Activated CD8-positive, alpha-beta memory T cell treated with anti-CD3 and anti-CD28 coated beads, Interleukin-2, amount 50 U/mL, for 48 hours (primary cell): Measurements from ENCODE around the gene HOXB4.

ENCODE experiments used
- DNase-seq: peaks from one replicate; pipeline ENCODE4 v3.0.0-alpha.2; 2020

HOXB4 gene

GRCh38 chr17:48558057-48558830 lies 19.9 kb downstream of the HOXB4 start:
- no peak for DNase-seq

- DNase-seq = no peak
Measured at GRCh38 chr17:48556576-48557401, 21.4 kb downstream of the HOXB4 start.

- DNase-seq = no peak
Measured at GRCh38 chr17:48556229-48556575, 21.9 kb downstream of the HOXB4 start.

- no peak for DNase-seq
Measured at GRCh38 chr17:48555258-48556228, 22.6 kb downstream of the HOXB4 start.

GRCh38 chr17:48554412-48555257 lies 23.5 kb downstream of the HOXB4 start:
- no peak for DNase-seq

GRCh38 chr17:48553826-48554225 lies 24.3 kb downstream of the HOXB4 start:
- DNase-seq = no peak

GRCh38 chr17:48553190-48553547 lies 25.0 kb downstream of the HOXB4 start:
- no peak for DNase-seq

- no peak for DNase-seq
Measured at GRCh38 chr17:48552466-48553189, 25.5 kb downstream of the HOXB4 start.

GRCh38 chr17:48551596-48552465 lies 26.3 kb downstream of the HOXB4 start:
- DNase-seq = no peak

GRCh38 chr17:48551214-48551555 lies 27.0 kb downstream of the HOXB4 start:
- no peak for DNase-seq

- no peak for DNase-seq
Measured at GRCh38 chr17:48550502-48551213, 27.5 kb downstream of the HOXB4 start.

GRCh38 chr17:48549914-48550501 lies 28.1 kb downstream of the HOXB4 start:
- no peak for DNase-seq

GRCh38 chr17:48549281-48549630 lies 28.9 kb downstream of the HOXB4 start:
- no peak for DNase-seq

GRCh38 chr17:48548523-48549280 lies 29.4 kb downstream of the HOXB4 start:
- no peak for DNase-seq

GRCh38 chr17:48547808-48548522 lies 30.2 kb downstream of the HOXB4 start:
- DNase-seq = no peak

- no peak for DNase-seq
Measured at GRCh38 chr17:48546924-48547807, 31.0 kb downstream of the HOXB4 start.
